Fibroblast of mammary gland (primary cell): Measurements from ENCODE around the gene GLI1.
"Not testable (repeated sequence)": the region's sequence is repeated elsewhere in the genome, so short reads cannot be mapped to it uniquely, and the experiment has no call there.

ENCODE experiments used
- DNase-seq: peaks from one replicate; pipeline ENCODE4 v3.0.0-alpha.2; 2010; ENCODE audit warnings: low read depth
- H3K4me3 ChIP-seq: 2 replicates; pipeline ENCODE4 v1.5.1; 2011; ENCODE audit warnings: low read depth, mild to moderate bottlenecking, low read length, moderate library complexity; ENCODE audit not compliant: control insufficient read depth
- CTCF ChIP-seq: conservative IDR thresholded peaks from 2 replicates; pipeline ENCODE4 v1.5.1; 2011; ENCODE audit warnings: low read depth, low read length, inconsistent platforms; ENCODE audit not compliant: control insufficient read depth, insufficient read depth

The GLI1 gene

GRCh38 chr12:57498571-57498970, 39.0 kb downstream of the GLI1 start:
- H3K4me3 ChIP-seq: no peak overlapping the region
- no peak for TF ChIP-seq CTCF
- DNase-seq: no peak

GRCh38 chr12:57500213-57500612, 40.6 kb downstream of the GLI1 start:
- no peak for DNase-seq
- no peak overlapping the region for H3K4me3 ChIP-seq
- no peak for TF ChIP-seq CTCF

GRCh38 chr12:57502311-57502969, 42.9 kb downstream of the GLI1 start:
- not testable (repeated sequence) for DNase-seq, H3K4me3 ChIP-seq

- not testable (repeated sequence) for H3K4me3 ChIP-seq, DNase-seq
Observed at GRCh38 chr12:57506541-57506940, 47.0 kb downstream of the GLI1 start.

- DNase-seq, H3K4me3 ChIP-seq: not testable (repeated sequence)
Observed at GRCh38 chr12:57507796-57508195, 48.2 kb downstream of the GLI1 start.

GRCh38 chr12:57511161-57511560, 51.6 kb downstream of the GLI1 start:
- no peak overlapping the region for H3K4me3 ChIP-seq
- no peak for TF ChIP-seq CTCF
- no peak for DNase-seq

- no peak for TF ChIP-seq CTCF
- H3K4me3 ChIP-seq: no peak overlapping the region
- no peak for DNase-seq
Observed at GRCh38 chr12:57511588-57512325, 52.2 kb downstream of the GLI1 start.

- H3K4me3 ChIP-seq: no peak overlapping the region
- no peak for DNase-seq
- TF ChIP-seq CTCF: no peak
Observed at GRCh38 chr12:57512665-57513064, 53.1 kb downstream of the GLI1 start.
